ENCODE results near the gene IL10RA.

IL10RA gene

DNA sequence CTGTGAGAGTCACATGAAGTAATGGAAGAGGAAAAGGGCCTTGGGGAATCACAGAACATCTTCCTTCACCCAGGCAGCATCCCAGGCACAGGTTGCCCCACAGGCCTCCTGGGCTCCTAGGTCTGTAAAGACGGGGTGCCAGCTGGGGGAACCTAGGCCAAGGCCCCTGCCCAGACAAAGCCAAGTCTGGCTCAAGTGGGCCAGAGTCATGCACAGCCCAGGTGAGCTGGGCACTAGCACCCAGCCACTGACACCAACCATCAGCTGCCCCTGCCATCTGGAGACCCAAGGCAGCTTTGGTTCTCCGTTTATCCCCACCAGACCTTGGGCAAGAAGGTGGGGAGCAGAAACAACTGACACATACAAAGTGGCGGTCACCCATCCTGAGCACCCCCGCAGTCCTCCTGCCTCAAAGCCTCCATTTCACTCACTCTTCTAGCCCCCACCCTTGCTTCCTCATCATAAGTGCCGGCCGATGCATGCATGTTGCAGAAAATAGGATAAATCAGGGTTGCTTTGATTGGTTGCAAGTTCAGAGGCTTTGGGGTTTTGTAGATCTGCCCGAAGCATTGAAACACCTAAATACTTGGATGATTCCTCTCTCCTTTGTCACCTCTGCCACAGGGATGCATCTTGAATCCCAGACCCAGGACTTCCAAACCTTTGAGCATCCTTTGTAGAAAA, 64.2 kb downstream of the IL10RA start:
- TF ChIP-seq, protein P1, sequence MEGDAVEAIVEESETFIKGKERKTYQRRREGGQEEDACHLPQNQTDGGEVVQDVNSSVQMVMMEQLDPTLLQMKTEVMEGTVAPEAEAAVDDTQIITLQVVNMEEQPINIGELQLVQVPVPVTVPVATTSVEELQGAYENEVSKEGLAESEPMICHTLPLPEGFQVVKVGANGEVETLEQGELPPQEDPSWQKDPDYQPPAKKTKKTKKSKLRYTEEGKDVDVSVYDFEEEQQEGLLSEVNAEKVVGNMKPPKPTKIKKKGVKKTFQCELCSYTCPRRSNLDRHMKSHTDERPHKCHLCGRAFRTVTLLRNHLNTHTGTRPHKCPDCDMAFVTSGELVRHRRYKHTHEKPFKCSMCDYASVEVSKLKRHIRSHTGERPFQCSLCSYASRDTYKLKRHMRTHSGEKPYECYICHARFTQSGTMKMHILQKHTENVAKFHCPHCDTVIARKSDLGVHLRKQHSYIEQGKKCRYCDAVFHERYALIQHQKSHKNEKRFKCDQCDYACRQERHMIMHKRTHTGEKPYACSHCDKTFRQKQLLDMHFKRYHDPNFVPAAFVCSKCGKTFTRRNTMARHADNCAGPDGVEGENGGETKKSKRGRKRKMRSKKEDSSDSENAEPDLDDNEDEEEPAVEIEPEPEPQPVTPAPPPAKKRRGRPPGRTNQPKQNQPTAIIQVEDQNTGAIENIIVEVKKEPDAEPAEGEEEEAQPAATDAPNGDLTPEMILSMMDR (IDR thresholded peaks at IDR 0.05; ENCODE audit: borderline replicate concordance, control extremely low read depth, extremely low read depth, insufficient read depth, missing control alignments): no peak
- in situ Hi-C loops (cut with MboI; ENCODE audit: low sequenced_read_pairs, unreplicated experiment): loop anchor here (10.0 kb wide), 1 partner anchor 216 kb away; no protein-coding TSS in a partner anchor
- no peak for DNase-seq (ENCODE audit: low spot score)
